ENCODE data around the gene TSSC4.

The TSSC4 gene

DNA sequence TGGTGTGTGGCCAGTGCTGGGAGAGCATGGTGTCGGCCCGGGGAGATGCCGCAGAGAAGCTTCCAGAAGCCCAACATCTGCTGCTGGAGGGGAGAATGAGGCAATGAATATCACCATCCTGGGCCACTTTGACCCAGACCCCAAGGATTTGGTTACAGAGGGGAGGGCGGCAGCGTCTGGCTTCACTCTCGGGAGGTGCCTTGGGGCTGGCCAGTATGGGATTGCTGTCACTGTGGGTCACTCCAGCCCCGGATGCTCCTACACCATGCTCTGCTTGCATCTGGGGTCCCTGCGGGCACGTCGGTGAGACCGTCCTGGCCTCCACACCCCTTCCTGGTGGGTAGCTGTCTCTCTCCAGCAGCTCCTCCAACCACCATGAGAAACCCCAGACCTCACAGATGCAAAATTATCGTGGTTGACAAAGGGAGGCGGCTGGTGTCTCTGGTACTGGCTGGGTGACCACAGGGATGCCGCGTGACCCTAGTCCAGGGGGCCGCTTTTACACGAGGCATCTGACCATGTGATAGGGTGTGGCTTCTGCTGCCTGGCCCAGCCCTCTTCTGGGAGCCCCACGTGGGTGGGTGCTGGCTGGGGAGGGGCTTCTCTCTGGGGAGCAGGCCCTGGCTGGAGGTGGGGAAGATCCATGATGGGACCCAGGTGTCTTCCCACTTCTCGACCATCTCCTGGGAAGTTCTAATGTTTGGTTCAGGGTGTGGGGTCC lies 49.9 kb downstream of the TSSC4 start:
- no peak for DNase-seq

DNA sequence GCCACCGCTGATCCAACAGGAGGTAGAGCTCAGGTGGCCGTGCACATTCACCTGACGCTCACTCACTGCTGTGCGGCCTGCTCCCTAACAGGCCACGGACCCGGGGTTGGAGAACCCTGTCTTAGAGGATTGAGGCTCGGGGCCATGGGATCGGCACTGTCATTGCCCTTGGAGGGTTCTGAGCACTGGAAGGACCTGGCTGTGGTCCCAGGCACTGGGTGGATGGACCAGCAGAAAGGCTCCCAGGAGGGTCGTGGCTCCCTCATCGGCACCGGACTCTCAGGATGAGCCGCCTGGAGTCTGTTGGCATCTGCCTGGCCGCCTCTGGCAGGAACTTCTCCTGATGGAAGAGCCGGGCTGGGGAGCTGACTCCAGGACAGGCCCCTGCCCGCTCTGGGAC lies 50.8 kb downstream of the TSSC4 start:
- DNase-seq, result no peak

DNA sequence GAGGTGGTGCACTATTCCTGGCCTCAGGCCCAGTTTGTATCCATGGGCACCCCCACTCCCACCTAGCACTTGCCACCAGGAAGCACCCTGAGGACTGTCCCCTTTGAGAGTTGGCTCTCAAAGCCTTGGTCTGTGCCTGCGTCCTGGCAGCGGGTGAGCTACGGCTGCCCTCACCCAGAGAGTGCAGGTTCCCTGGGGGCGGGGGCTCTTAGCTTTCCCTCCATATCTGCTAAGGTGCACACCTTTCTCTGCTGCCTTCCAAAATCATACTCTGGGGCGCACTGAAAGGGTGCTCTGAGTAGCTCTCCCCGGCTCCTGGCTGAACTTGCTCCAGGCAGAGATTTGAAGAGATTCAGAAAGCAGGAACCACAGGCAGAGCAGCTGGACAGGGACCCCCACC lies 51.4 kb downstream of the TSSC4 start:
- DNase-seq, result no peak

DNA sequence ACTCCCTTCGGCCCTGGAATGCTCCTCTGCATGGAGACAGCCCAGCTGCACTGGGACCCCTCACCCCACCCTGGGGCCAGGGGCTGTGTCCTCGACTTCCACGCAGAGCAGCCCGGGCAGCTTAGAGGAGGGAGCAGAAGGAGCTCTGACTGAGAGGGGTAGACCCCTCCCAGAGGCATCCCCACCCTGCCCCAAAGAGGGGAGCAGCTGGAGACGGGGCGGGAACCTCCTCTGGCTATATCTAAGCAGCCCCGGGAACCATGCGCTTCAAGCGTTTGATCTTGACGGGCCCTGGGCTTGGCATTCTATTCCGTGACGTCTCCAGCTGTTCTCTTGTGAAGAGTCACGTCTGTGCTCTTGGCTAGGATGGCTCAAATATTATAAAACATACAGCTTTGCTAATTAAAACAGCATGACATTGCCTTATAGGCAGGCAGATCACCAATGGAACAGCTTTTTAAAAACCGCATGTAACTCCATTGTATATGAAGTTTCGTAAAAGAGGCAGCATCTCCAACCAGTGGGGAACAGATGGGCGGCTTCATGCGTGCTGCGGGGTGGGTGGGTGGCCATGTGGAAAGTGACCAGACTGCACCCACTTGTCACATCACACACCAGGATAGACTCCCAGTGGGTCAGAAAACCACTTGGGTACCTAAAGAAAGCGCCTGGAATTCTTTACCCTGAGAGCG lies 51.9 kb downstream of the TSSC4 start:
- DNase-seq, result peak; percentile 70

DNA sequence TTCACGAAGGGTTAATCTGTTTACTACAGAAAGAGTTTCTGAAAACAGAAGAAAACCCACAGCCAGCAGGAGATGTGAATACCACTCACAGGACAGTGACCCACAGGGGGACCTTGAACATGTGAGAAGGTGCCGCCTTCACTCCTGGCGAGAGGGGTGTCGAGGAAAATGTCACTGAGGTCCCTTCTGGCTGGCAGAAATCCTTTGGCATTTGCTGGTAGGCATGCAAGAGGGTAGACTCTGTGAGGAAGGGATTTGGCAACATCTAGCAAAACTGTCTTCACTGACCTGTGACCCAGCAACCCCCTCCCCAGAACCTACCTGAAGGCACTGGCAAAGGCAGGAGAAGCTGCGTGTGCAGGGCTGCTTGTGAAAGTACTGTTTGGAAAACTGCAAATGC lies 52.9 kb downstream of the TSSC4 start:
- DNase-seq, result no peak
